Osteocyte (in vitro differentiated cells): ENCODE results near the gene LIF. TPM values are rescaled to one million over a fixed set of nuclear protein-coding genes. Genes with fewer than 3 reads are reported as not detected.

Source experiments
- DNase-seq: peaks from one replicate; pipeline ENCODE4 v3.0.0; 2021; ENCODE audit warnings: mixed read lengths; ENCODE audit not compliant: unreplicated experiment; ENCODE audit errors: extremely low spot score
- H3K27ac Mint-ChIP-seq: one replicate; pipeline ENCODE4 v1.8.0; 2021; ENCODE audit warnings: mild to moderate bottlenecking, mixed read lengths; ENCODE audit not compliant: unreplicated experiment
- H3K27me3 Mint-ChIP-seq: one replicate; pipeline ENCODE4 v1.8.0; 2021; ENCODE audit warnings: mixed read lengths; ENCODE audit not compliant: unreplicated experiment
- H3K36me3 Mint-ChIP-seq: one replicate; pipeline ENCODE4 v1.8.0; 2021; ENCODE audit warnings: mixed read lengths; ENCODE audit not compliant: unreplicated experiment
- H3K4me1 Mint-ChIP-seq: one replicate; pipeline ENCODE4 v1.8.0; 2021; ENCODE audit warnings: mixed read lengths; ENCODE audit not compliant: unreplicated experiment
- H3K4me3 Mint-ChIP-seq: one replicate; pipeline ENCODE4 v1.8.0; 2021; ENCODE audit warnings: mild to moderate bottlenecking, moderate library complexity, mixed read lengths; ENCODE audit not compliant: unreplicated experiment
- H3K9me3 Mint-ChIP-seq: one replicate; pipeline ENCODE4 v1.8.0; 2021; ENCODE audit warnings: mixed read lengths; ENCODE audit not compliant: unreplicated experiment
- CTCF ChIP-seq: fragments of 200-600 bp; sonication (generic); IDR thresholded peaks from 2 replicates; pipeline ENCODE4 v1.5.0; 2021; ENCODE audit warnings: antibody characterized with exemption, mild to moderate bottlenecking, moderate library complexity
- total RNA-seq: library from RNA; stranded (reverse); gene quantifications from 2 replicates; pipeline ENCODE4 v1.2.1, GENCODE V29; 2021

LIF gene
- total RNA-seq, 1 donor from 2014 or later: 15.5 TPM

GRCh38 chr22:30198152-30198825 lies 48.3 kb downstream of the LIF start:
- peaks cover 57% of the 10 kb centered on the region for H3K4me1 Mint-ChIP-seq
- no peak for TF ChIP-seq CTCF
- peaks cover 4% of the 10 kb centered on the region for H3K9me3 Mint-ChIP-seq
- no peak overlapping the region for H3K4me3 Mint-ChIP-seq
- peak overlapping the region; percentile 100 for H3K27ac Mint-ChIP-seq
- peaks cover 2% of the 10 kb centered on the region for H3K36me3 Mint-ChIP-seq
- DNase-seq: no peak
- H3K27me3 Mint-ChIP-seq: no peaks in the 10 kb centered on the region

GRCh38 chr22:30197389-30197788 lies 49.2 kb downstream of the LIF start:
- peaks cover 2% of the 10 kb centered on the region for H3K36me3 Mint-ChIP-seq
- H3K9me3 Mint-ChIP-seq: peaks cover 4% of the 10 kb centered on the region
- peaks cover 48% of the 10 kb centered on the region for H3K4me1 Mint-ChIP-seq
- DNase-seq: no peak
- TF ChIP-seq CTCF: no peak
- peak overlapping the region; percentile 29 for H3K4me3 Mint-ChIP-seq
- H3K27me3 Mint-ChIP-seq: no peaks in the 10 kb centered on the region
- H3K27ac Mint-ChIP-seq: peak overlapping the region; percentile 100

- Mint-ChIP-seq H3K4me1 (peaks cover 48% of the 10 kb centered on the region), H3K4me3 (peak overlapping the region; percentile 29), H3K36me3 (peaks cover 4% of the 10 kb centered on the region), H3K27ac (peak overlapping the region; percentile 100), H3K27me3 (no peaks in the 10 kb centered on the region), H3K9me3 (peaks cover under 1% of the 10 kb centered on the region)
- TF ChIP-seq CTCF: no peak
- DNase-seq: no peak
Measured at GRCh38 chr22:30196880-30197336, 49.7 kb downstream of the LIF start.

- Mint-ChIP-seq H3K4me3 (peak overlapping the region; percentile 61), H3K27me3 (no peaks in the 10 kb centered on the region), H3K4me1 (peaks cover 47% of the 10 kb centered on the region), H3K36me3 (peaks cover 4% of the 10 kb centered on the region), H3K9me3 (no peaks in the 10 kb centered on the region), H3K27ac (peak overlapping the region; percentile 100)
- TF ChIP-seq CTCF: no peak
- DNase-seq: peak; percentile 94
Measured at GRCh38 chr22:30196141-30196879, 50.2 kb downstream of the LIF start.
